Neural cell (in vitro differentiated cells): ENCODE data around the gene ORC1. TPM values are rescaled to one million over a fixed set of nuclear protein-coding genes. Genes with fewer than 3 reads are reported as not detected.

Experiments used
- H2AFZ ChIP-seq: fragments of 200-600, 300-800 bp; sonication (generic), shearing (Covaris generic); 2 replicates; pipeline ENCODE4 v1.6.0; 2014; ENCODE audit warnings: low read depth, mild to moderate bottlenecking, antibody characterized with exemption, low read length, moderate library complexity
- H3F3A ChIP-seq: fragments of 200-600 bp; shearing (Covaris generic); 2 replicates; pipeline ENCODE4 v1.6.1; 2016; ENCODE audit warnings: mild to moderate bottlenecking, moderate library complexity, mixed read lengths, antibody characterized with exemption, low read length; ENCODE audit not compliant: insufficient read depth, poor library complexity, severe bottlenecking
- H3K27ac ChIP-seq: fragments of 200-600, 300-800 bp; sonication (generic), shearing (Covaris generic); 2 replicates; pipeline ENCODE4 v1.5.1; 2014; ENCODE audit warnings: mild to moderate bottlenecking, low read length, moderate library complexity
- H3K27me3 ChIP-seq: fragments of 300-800, 200-600 bp; sonication (generic), shearing (Covaris generic); 2 replicates; pipeline ENCODE4 v1.6.0; 2014; ENCODE audit warnings: mild to moderate bottlenecking, low read depth, low read length, moderate library complexity; ENCODE audit not compliant: insufficient read depth
- H3K36me3 ChIP-seq: fragments of 300-800, 200-600 bp; sonication (generic), shearing (Covaris generic); 2 replicates; pipeline ENCODE4 v1.5.1; 2014; ENCODE audit warnings: mild to moderate bottlenecking, antibody characterized with exemption, low read length, moderate library complexity; ENCODE audit not compliant: insufficient read depth
- H3K4me2 ChIP-seq: fragments of 300-800, 200-600 bp; sonication (generic), shearing (Covaris generic); 2 replicates; pipeline ENCODE4 v1.6.0; 2014; ENCODE audit warnings: mild to moderate bottlenecking, low read length
- H3K4me3 ChIP-seq: fragments of 300-800, 200-600 bp; sonication (generic), shearing (Covaris generic); 2 replicates; pipeline ENCODE4 v1.5.1; 2014; ENCODE audit warnings: mild to moderate bottlenecking, low read length, moderate library complexity
- H3K79me2 ChIP-seq: fragments of 200-600 bp; shearing (Covaris generic); replicated peaks from 2 replicates; pipeline ENCODE4 v1.6.0; 2014; ENCODE audit warnings: mild to moderate bottlenecking, low read length, moderate library complexity; ENCODE audit not compliant: insufficient read depth
- H3K9ac ChIP-seq: fragments of 300-800, 200-600 bp; sonication (generic), shearing (Covaris generic); 2 replicates; pipeline ENCODE4 v1.6.1; 2016; ENCODE audit warnings: mild to moderate bottlenecking, low read length, mixed read lengths
- H3K9me2 ChIP-seq: fragments of 200-600 bp; shearing (Covaris generic); 2 replicates; pipeline ENCODE4 v1.6.1; 2016; ENCODE audit warnings: mild to moderate bottlenecking, low read length, mixed read lengths; ENCODE audit not compliant: insufficient read depth
- H3K9me3 ChIP-seq: fragments of 200-600, 300-800 bp; sonication (generic), shearing (Covaris generic); 2 replicates; pipeline ENCODE4 v1.6.1; 2016; ENCODE audit warnings: mild to moderate bottlenecking, mixed run types, low read length, moderate library complexity, mixed read lengths
- H4K20me1 ChIP-seq: fragments of 200-600 bp; shearing (Covaris generic); 2 replicates; pipeline ENCODE4 v1.6.1; 2016; ENCODE audit warnings: mild to moderate bottlenecking, mixed run types; ENCODE audit not compliant: insufficient read depth
- EP300 ChIP-seq: fragments of 450-650 bp; conservative IDR thresholded peaks from 2 replicates; pipeline ENCODE4 v1.6.1; 2014; ENCODE audit warnings: antibody characterized with exemption, mild to moderate bottlenecking, moderate library complexity; ENCODE audit not compliant: poor library complexity, severe bottlenecking
- EZH2 ChIP-seq: fragments of 200-600, 300-800 bp; shearing (Covaris generic), sonication (generic); IDR thresholded peaks from 2 replicates; pipeline ENCODE4 v1.6.1; 2014; ENCODE audit warnings: antibody characterized with exemption, low read length, borderline replicate concordance, mild to moderate bottlenecking; ENCODE audit not compliant: insufficient read depth, poor library complexity, severe bottlenecking
- MXI1 ChIP-seq: fragments of 450-650 bp; conservative IDR thresholded peaks from 2 replicates; pipeline ENCODE4 v1.6.1; 2014; ENCODE audit warnings: antibody characterized with exemption, mild to moderate bottlenecking; ENCODE audit not compliant: poor library complexity, severe bottlenecking
- POLR2AphosphoS5 ChIP-seq: IDR thresholded peaks from 2 replicates; pipeline ENCODE4 v1.6.1; 2012
- RAD21 ChIP-seq: fragments of 450-650 bp; conservative IDR thresholded peaks from 2 replicates; pipeline ENCODE4 v1.6.1; 2014; ENCODE audit warnings: antibody characterized with exemption, mild to moderate bottlenecking, moderate library complexity
- REST ChIP-seq: IDR thresholded peaks from 2 replicates; pipeline ENCODE4 v1.6.1; 2012; ENCODE audit warnings: borderline replicate concordance
- SMC3 ChIP-seq: fragments of 450-650 bp; conservative IDR thresholded peaks from 2 replicates; pipeline ENCODE4 v1.6.1; 2014; ENCODE audit warnings: antibody characterized with exemption, mild to moderate bottlenecking, moderate library complexity; ENCODE audit not compliant: poor library complexity
- TAF1 ChIP-seq: IDR thresholded peaks from 2 replicates; pipeline ENCODE4 v1.6.1; 2012; ENCODE audit warnings: low read depth
- polyA plus RNA-seq: library from polyadenylated mRNA; depleted of rRNA; stranded (reverse); fragments of >200 nt; gene quantifications from 2 replicates; pipeline ENCODE4 v1.2.3, GENCODE V29; 2014
- TF ChIP-seq, protein P1 (sequence below): fragments of 450-650 bp; IDR thresholded peaks from 2 replicates; pipeline ENCODE4 v1.5.1; 2014; ENCODE audit warnings: antibody characterized with exemption, mild to moderate bottlenecking, moderate library complexity; ENCODE audit not compliant: poor library complexity, severe bottlenecking

The ORC1 gene
- polyA plus RNA-seq, 1 donor from 2014 or later: 0.64 TPM

- Histone ChIP-seq H3K27me3 (no peaks in the 10 kb centered on the region), H3K9me2 (no peaks in the 10 kb centered on the region), H3K4me2 (no peak overlapping the region), H3K79me2 (peaks cover 10% of the 10 kb centered on the region), H3K9ac (no peak overlapping the region), H3K9me3 (no peaks in the 10 kb centered on the region), H3K36me3 (peaks cover 4% of the 10 kb centered on the region), H2AFZ (no peak overlapping the region), H3K27ac (no peak overlapping the region), H4K20me1 (no peaks in the 10 kb centered on the region), H3F3A (no peaks in the 10 kb centered on the region), H3K4me3 (no peak overlapping the region)
- TF ChIP-seq, protein P1, sequence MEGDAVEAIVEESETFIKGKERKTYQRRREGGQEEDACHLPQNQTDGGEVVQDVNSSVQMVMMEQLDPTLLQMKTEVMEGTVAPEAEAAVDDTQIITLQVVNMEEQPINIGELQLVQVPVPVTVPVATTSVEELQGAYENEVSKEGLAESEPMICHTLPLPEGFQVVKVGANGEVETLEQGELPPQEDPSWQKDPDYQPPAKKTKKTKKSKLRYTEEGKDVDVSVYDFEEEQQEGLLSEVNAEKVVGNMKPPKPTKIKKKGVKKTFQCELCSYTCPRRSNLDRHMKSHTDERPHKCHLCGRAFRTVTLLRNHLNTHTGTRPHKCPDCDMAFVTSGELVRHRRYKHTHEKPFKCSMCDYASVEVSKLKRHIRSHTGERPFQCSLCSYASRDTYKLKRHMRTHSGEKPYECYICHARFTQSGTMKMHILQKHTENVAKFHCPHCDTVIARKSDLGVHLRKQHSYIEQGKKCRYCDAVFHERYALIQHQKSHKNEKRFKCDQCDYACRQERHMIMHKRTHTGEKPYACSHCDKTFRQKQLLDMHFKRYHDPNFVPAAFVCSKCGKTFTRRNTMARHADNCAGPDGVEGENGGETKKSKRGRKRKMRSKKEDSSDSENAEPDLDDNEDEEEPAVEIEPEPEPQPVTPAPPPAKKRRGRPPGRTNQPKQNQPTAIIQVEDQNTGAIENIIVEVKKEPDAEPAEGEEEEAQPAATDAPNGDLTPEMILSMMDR: no peak
- TF ChIP-seq REST: no peak
- no peak for TF ChIP-seq TAF1
- no peak for TF ChIP-seq MXI1
- no peak for TF ChIP-seq POLR2AphosphoS5
- TF ChIP-seq EP300: no peak
- TF ChIP-seq SMC3: no peak
- TF ChIP-seq RAD21: no peak
Measured at GRCh38 chr1:52359676-52360594, 44.3 kb downstream of the ORC1 start.

DNA sequence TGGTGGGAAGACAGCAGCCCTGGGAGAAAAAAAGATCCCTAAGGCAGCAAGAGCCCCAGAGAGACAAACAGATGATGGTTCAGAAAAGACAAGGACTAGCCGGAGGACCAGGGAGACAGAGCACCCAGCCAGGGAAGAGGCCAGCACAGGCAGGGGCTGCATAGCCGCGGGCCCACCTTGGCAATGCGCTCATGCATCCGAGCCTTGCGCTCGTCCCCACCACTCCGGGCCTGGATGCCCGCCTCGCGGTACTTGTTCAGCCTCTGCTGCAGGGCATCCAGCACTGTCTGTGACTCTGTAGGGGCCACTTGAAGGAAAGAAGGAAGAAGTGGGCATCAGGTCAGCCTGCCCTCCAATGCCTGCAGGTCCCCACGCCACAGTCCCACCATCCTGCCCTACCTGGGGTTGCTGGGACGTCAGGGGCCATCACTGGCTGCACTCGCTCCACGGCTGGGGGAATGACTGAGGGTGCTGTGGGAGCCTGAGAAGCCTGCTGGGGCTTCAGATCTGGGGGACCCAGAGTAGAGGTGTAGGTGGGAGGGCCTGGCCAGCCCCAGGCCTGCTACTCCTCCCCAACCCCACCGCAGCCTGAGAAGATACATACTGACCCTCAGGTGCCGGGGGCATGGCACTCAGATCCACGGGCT is 45.2 kb downstream of the ORC1 start:
- Histone ChIP-seq H3K27ac (no peak overlapping the region), H3K9me2 (no peaks in the 10 kb centered on the region), H3K36me3 (peaks cover 4% of the 10 kb centered on the region), H3K9ac (no peak overlapping the region), H3K4me3 (no peak overlapping the region), H3K79me2 (no peaks in the 10 kb centered on the region), H3K9me3 (no peaks in the 10 kb centered on the region), H3K27me3 (no peaks in the 10 kb centered on the region), H3K4me2 (no peak overlapping the region), H4K20me1 (no peaks in the 10 kb centered on the region), H2AFZ (no peak overlapping the region), H3F3A (no peaks in the 10 kb centered on the region)
- TF ChIP-seq EP300 (no peak), TAF1 (no peak), RAD21 (no peak), REST (no peak), MXI1 (no peak), POLR2AphosphoS5 (no peak), EZH2 (no peak), SMC3 (no peak)
- TF ChIP-seq, protein P1: no peak
